ENCODE measurements around the gene CEP19. TPM values are rescaled to one million over a fixed set of nuclear protein-coding genes. Genes with fewer than 3 reads are reported as not detected.
A peak's percentile ranks its signal among the peaks of the same experiment; 100 is the strongest.
"Not testable (repeated sequence)": the region's sequence is repeated elsewhere in the genome, so short reads cannot be mapped to it uniquely, and the experiment has no call there.

The CEP19 gene, protein sequence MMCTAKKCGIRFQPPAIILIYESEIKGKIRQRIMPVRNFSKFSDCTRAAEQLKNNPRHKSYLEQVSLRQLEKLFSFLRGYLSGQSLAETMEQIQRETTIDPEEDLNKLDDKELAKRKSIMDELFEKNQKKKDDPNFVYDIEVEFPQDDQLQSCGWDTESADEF
- 3.7 and 4.5 TPM in 2 replicates for total RNA-seq

DNA sequence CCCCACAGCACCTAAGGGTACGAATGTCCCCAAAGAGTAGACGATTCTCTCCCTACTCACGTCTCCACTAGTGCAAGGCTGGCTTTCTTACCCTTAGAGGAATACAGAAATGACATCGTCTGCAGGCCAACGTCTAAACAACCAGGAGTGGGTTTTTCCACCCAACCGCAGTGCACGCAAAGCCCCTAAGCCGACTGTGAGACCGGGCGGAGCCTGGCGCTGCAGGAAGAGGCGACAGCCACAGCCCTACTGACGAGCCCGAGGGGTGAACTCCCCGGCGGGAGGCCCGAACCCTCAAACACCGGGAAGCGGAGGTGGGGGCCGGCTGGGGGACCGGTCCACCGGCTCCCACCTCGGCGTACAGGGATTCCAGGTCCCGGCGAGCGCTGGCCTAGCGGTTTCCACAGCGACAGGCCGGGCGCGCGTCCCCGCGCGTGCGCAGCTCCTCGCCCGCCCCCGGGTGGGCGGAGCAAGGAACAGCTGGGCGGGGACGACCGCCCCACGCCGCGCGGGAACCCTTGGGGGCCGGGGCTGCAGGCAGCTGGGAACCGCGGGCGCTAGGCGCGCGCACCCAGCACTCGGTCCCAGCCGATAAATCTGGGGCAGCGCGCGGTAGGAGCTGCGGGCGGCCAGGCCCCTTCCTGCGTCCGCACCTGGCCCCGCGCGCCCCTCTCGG, at the start of gene CEP19, which contains the start of gene PIGX:
CEP19 (minus strand) TSS at position 413 of the 676 bp plus-strand sequence. CDS start 3,593 bp downstream, outside the sequence.
PIGX (plus strand) TSS at position 540 of the 676 bp plus-strand sequence.
- intact Hi-C loops (cut with micrococcal nuclease) = loop anchor here (1.0 to 2.0 kb wide), 4 partner anchors 15 to 230 kb away; partner anchors contain the start of genes NCBP2 and PAK2
- Mint-ChIP-seq H3K4me1 (ENCODE audit: low read depth) (peaks cover 32% of the 10 kb centered on the region), H3K27me3 (ENCODE audit: low read depth) (no peaks in the 10 kb centered on the region)

DNA sequence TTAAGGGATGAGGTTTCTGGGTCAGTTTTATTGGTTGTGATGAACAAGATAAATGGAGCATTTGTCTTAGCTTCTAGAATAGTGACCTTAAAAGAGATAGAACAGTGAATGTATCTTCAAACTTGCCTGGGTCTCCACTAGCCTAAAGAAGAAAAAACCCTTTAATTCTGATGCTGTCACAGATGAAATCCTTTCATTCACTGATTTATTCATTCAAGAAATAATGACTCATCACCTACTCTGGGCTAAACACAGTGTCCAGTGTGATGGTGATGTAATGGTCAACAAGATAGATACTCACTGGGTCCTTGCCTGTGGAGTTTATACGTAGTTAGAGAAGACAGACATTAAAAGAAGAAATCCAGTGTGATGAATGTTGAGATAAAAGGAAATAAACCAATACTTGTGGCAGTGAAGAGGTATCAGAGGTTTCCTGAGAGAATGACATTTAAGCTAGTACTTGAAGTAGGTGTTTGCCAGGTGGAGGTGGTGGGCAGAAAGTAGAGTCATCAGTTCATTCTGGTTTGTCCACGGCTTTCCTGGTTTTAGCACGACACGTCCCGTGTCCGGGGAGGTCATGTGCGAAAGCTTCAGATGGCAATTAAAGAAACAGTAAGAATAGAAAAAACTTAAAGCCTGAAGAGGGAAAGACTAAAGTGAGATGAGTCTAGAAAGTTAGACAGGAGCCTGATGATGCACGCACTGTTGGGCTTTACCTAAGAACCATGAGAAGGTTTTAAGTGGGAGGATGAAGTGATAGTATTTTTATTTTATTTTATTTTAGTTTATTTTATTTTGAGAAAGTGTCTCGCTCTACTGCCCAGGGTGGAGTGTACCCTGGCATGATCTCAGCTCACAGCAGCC, 46.1 kb upstream of the CEP19 start:
- DNase-seq (ENCODE audit: low spot score) = no peak
- Mint-ChIP-seq H3K9me3 (peaks cover 29% of the 10 kb centered on the region), H3K36me3 (ENCODE audit: low read depth) (peaks cover 65% of the 10 kb centered on the region), H3K27me3 (ENCODE audit: low read depth) (no peaks in the 10 kb centered on the region), H3K27ac (peak overlapping the region; percentile 70), H3K4me3 (ENCODE audit: low read depth) (no peak overlapping the region), H3K4me1 (ENCODE audit: low read depth) (peaks cover 33% of the 10 kb centered on the region)
- intact Hi-C loops (cut with micrococcal nuclease) = no loop called here

More for the DNA sequence above, at the start of gene CEP19, which contains the start of gene PIGX:
- Mint-ChIP-seq H3K36me3 (ENCODE audit: low read depth) (peaks cover 29% of the 10 kb centered on the region), H3K4me3 (ENCODE audit: low read depth) (peak within 1 kb of the TSS; percentile 95), H3K9me3 (no peaks in the 10 kb centered on the region), H3K27ac (peak within 1 kb of the TSS; percentile 97)
- DNase-seq (ENCODE audit: low spot score) = peak; percentile 90

DNA sequence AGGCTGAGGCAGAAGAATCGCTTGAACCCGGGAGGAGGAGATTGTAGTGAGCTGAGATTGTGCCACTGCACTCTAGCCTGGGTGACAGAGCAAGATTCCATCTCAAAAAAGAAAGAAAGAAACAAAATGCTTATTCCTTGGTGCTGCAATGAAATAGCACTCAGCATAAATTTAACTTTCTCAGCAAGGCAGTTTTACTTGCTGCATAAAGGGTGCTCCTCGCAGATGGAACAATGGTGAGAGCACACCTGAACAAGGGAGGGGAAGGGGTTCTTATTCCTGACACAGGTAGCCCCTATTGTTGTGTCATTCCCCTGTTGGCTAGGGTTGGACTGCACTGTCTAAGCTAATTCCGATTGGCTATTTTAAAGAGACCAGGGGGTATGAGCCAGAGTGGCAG, 44.7 kb upstream of the CEP19 start:
- no peak overlapping the region for H3K4me3 Mint-ChIP-seq (ENCODE audit: low read depth)
- H3K9me3 Mint-ChIP-seq = peaks cover 29% of the 10 kb centered on the region
- intact Hi-C loops (cut with micrococcal nuclease) = no loop called here
- peak overlapping the region; percentile 1 for H3K27ac Mint-ChIP-seq
- H3K4me1 Mint-ChIP-seq (ENCODE audit: low read depth) = peaks cover 33% of the 10 kb centered on the region
- DNase-seq (ENCODE audit: low spot score) = no peak
- H3K27me3 Mint-ChIP-seq (ENCODE audit: low read depth) = no peaks in the 10 kb centered on the region
- H3K36me3 Mint-ChIP-seq (ENCODE audit: low read depth) = peaks cover 68% of the 10 kb centered on the region

DNA sequence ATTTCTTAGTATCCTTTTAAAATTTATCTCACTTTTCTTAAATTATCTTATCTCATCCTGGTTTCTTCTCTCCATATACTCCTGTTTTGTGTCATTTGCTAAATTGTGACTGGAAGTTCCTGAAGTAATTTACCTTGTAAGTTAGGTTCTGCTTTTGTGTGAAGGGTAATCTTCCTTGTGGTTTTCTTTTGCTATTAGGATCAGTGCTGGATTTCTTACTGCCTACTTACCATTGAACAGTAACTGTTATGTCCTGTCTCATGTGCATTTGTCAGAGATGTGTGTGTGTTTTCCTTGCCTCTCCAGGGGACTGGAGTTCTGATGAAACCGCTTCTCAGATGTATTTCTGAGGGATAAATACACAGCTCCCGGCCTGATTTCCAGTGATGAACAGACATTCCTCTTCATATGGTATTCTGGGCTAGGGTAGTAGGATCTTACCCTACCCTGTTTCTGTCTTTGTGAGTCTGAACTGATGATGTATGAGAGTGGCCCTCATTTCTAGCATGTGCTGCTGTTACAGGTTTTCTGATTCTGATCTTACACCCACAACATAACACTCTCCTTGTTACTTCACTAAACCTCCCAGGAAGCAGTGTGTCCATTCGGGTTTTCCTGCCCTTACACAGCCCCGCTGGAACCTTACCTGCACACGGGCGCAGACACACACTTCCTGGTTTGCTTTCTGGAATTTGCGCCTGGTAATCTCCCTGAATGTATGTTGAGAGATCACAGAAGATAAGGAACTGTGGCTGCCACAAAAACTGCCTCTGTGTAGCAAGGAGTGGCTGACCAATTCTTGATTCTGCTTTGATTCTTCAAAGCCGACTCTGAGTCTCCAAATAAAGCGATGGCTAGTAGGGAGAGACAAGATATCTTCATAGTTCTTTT, 42.3 kb upstream of the CEP19 start:
- intact Hi-C loops (cut with micrococcal nuclease) = loop anchor here (2.0 kb wide), 1 partner anchor 14 kb away; no protein-coding TSS in a partner anchor
- Mint-ChIP-seq H3K9me3 (peaks cover 25% of the 10 kb centered on the region), H3K27me3 (ENCODE audit: low read depth) (no peaks in the 10 kb centered on the region), H3K4me3 (ENCODE audit: low read depth) (no peak overlapping the region), H3K27ac (peak overlapping the region; percentile 62), H3K4me1 (ENCODE audit: low read depth) (peaks cover 40% of the 10 kb centered on the region), H3K36me3 (ENCODE audit: low read depth) (peaks cover 82% of the 10 kb centered on the region)
- DNase-seq (ENCODE audit: low spot score) = no peak

DNA sequence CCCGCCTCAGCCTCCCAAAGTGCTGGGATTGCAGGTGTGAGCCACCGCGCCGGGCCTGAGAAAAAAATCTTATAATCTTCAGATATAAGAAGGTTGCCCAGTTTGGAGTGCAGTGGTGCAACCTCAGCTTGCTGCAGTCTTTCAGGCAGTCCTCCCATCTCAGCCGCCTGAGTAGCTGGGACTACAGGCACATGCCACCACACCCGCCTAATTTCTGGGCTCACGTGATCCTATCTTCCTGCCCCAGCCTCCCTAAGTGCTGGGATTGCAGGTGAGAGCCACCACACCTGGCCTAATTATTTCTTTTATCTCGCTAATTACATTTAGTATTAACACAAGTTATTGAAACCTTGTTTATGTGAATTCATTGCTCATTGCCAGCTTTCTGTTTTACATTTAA, 41.2 kb upstream of the CEP19 start:
- intact Hi-C loops (cut with micrococcal nuclease) = no loop called here
- DNase-seq (ENCODE audit: low spot score) = no peak
- peaks cover 91% of the 10 kb centered on the region for H3K36me3 Mint-ChIP-seq (ENCODE audit: low read depth)
- peaks cover 33% of the 10 kb centered on the region for H3K9me3 Mint-ChIP-seq
- H3K4me1 Mint-ChIP-seq (ENCODE audit: low read depth) = peaks cover 45% of the 10 kb centered on the region
- H3K27me3 Mint-ChIP-seq (ENCODE audit: low read depth) = no peaks in the 10 kb centered on the region
- no peak overlapping the region for H3K4me3 Mint-ChIP-seq (ENCODE audit: low read depth)
- no peak overlapping the region for H3K27ac Mint-ChIP-seq

DNA sequence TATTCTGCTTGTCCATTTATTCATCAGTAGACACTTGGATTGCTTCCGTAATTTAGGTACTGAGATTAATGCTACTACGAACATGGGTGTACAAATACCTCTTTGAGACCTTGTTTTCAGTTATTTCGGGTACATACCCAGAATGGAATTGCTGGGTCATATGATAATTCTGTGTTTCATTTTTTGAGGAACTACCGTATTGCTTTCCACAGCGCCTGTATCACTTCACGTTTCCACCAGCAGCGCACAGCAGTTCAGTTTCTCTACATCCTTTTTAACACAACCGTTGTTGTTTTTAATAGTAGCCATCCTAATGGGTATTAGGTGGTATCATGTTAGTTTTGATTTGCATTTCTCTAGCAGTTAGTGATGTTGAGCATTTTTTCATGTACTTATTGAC, 37.1 kb upstream of the CEP19 start:
- intact Hi-C loops (cut with micrococcal nuclease) = no loop called here
- Mint-ChIP-seq H3K36me3 (ENCODE audit: low read depth) (peaks cover 84% of the 10 kb centered on the region), H3K27me3 (ENCODE audit: low read depth) (no peaks in the 10 kb centered on the region), H3K4me3 (ENCODE audit: low read depth) (no peak overlapping the region), H3K9me3 (peaks cover 21% of the 10 kb centered on the region), H3K27ac (no peak overlapping the region), H3K4me1 (ENCODE audit: low read depth) (peaks cover 28% of the 10 kb centered on the region)
- no peak for DNase-seq (ENCODE audit: low spot score)

DNA sequence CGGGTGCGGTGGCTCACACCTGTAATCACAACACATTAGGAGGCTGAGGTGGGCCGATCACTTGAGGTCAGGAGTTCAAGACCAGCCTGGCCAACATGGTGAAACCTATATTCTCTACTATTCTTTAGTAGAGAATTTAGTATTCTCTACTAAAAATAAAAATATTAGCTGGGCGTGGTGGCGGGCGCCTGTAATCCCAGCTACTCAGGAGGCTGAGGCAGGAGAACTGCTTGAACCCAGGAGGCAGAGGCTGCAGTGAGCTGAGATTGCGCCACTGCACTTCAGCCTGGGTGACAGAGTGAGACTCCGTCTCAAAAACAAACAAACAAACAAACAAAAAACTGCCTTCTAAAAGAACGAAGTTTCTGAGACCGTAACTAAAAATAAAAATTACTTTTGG, 31.5 kb upstream of the CEP19 start:
- intact Hi-C loops (cut with micrococcal nuclease) = loop anchor here (5.0 kb wide), 1 partner anchor 59 kb away; no protein-coding TSS in a partner anchor
- H3K4me1 Mint-ChIP-seq (ENCODE audit: low read depth) = peaks cover 30% of the 10 kb centered on the region

DNA sequence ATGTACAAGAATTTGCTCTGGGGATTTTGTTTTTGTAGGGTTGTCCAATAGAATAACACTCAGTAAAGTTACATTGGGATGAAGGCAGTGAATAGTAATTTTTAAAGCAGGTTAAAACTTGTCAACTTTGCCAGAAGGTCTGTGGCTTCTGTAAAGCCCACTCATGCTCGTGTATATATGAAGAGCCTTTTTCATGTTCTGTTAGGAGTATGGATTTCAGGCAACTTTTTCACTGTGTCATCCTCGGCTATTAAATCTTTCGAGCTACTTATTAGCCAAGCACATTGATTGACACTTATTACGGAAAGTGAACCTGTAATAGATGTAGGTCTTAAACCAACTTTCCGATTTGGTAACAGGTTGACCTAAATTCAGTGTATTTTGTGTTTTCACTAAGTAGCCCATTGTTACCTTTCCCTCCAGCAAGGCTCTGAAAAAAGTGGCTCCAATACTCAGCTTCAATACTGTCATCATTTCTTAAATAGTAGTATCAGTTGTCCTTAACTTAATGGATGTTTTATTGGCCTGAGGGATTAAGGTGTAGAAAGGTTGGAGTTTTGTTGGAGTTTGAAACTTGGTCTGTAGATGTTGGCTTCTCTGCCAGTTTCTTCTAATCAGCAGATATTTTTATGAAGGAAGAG, 29.3 kb upstream of the CEP19 start:
- no peak for DNase-seq (ENCODE audit: low spot score)
- peaks cover 6% of the 10 kb centered on the region for H3K9me3 Mint-ChIP-seq
- no peaks in the 10 kb centered on the region for H3K27me3 Mint-ChIP-seq (ENCODE audit: low read depth)
- intact Hi-C loops (cut with micrococcal nuclease) = loop anchor here (2.0 to 5.0 kb wide), 2 partner anchors 13 to 61 kb away; no protein-coding TSS in a partner anchor
- peaks cover 27% of the 10 kb centered on the region for H3K4me1 Mint-ChIP-seq (ENCODE audit: low read depth)
- H3K36me3 Mint-ChIP-seq (ENCODE audit: low read depth) = peaks cover 54% of the 10 kb centered on the region
- H3K27ac Mint-ChIP-seq = peak overlapping the region; percentile 100
- H3K4me3 Mint-ChIP-seq (ENCODE audit: low read depth) = peak overlapping the region; percentile 100

More for the DNA sequence above, 31.5 kb upstream of the CEP19 start:
- Mint-ChIP-seq H3K9me3 (peaks cover 17% of the 10 kb centered on the region), H3K36me3 (ENCODE audit: low read depth) (peaks cover 58% of the 10 kb centered on the region)
- not testable (repeated sequence) for H3K4me3 Mint-ChIP-seq (ENCODE audit: low read depth); H3K27me3 Mint-ChIP-seq (ENCODE audit: low read depth); DNase-seq (ENCODE audit: low spot score); H3K27ac Mint-ChIP-seq

DNA sequence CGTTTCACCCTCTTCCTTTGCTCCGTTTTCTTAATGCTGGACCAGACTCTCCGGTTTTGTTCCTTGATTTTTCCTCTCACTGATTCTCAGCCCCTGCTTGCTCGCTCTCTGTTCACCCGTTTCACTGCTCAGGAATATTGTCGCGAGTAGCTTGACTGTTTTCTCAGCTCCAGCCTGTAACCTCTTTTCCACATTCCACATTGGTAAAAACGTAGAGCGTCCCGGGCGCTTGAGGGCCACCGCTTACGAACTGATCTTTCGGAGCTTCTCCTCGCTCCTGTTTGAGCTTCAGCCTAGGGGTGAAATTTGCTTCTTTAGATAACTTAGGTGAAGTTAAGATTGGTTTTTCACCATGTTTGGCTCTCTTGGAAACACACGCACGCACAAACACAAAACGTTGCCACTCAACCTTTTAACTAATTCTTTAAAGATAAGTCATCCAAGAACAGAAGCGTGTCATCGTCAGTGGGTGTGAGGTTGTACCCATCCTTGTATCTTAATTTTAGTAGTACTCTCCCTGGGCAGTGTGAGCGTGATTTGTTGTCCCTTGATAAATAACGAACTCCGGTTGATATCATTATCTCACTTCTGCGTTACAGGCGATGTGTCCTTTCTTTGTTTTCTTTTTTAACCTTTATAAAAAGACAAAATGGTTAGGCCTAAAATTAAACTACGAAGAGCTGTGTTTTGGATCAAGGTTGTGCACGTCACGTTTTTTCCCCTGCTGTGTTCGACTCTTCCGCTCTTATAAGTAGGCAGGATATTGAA, 28.6 kb upstream of the CEP19 start:
- peaks cover 48% of the 10 kb centered on the region for H3K36me3 Mint-ChIP-seq (ENCODE audit: low read depth)
- intact Hi-C loops (cut with micrococcal nuclease) = loop anchor here (2.0 to 5.0 kb wide), 2 partner anchors 14 to 62 kb away; no protein-coding TSS in a partner anchor

DNA sequence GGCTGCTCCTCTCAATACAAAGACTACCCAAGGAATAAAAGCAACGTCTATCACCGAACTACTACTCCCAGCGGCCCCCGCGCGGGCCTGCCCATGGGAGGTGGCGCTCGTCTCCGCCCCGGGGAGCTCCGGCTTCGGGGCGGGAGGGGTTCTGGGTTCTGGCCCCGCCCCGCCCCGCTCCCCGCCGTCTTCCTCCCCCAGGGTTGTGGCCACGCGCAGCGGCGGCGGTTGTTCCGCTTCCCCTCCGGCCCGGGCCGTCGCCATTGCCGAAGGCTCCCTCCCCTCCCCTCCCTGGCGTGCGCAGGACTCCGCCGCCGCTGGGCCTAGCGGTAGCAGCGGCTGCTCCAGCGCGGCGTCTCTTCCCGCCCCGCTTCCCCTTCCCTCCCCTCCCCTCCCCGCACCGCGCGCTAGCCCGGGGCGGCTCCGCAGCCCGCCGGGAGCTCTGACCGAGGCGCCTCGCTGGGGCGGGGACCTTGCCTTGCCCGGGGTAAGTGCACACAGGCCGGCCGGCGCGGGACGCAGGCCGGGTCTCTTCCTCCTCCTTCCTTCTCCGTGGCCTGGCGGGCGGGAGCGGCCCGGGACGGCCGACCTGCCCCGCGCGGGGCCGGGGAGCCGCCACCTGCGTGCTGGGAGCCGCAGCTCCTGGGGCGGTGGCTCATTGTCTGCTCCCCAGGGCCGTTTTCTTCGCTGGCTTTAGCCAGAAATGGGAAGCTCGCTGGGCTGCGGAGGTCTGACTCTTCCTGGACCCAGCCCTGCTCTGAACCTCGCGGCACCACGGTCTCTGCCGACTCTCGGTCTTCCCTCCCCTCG, 27.8 kb upstream of the CEP19 start, which contains the start of gene PAK2:
PAK2 (plus strand) TSS at position 187 of the 810 bp plus-strand sequence. CDS start 42,790 bp downstream, outside the sequence.
- H3K27ac Mint-ChIP-seq = peak within 1 kb of the TSS; percentile 100
- DNase-seq (ENCODE audit: low spot score) = peak; percentile 88
- H3K27me3 Mint-ChIP-seq (ENCODE audit: low read depth) = no peaks in the 10 kb centered on the region
- H3K9me3 Mint-ChIP-seq = peaks cover 6% of the 10 kb centered on the region
- peaks cover 47% of the 10 kb centered on the region for H3K36me3 Mint-ChIP-seq (ENCODE audit: low read depth)
- peaks cover 31% of the 10 kb centered on the region for H3K4me1 Mint-ChIP-seq (ENCODE audit: low read depth)
- peak within 1 kb of the TSS; percentile 100 for H3K4me3 Mint-ChIP-seq (ENCODE audit: low read depth)
- intact Hi-C loops (cut with micrococcal nuclease) = loop anchor here (1.0 to 5.0 kb wide), 6 partner anchors 13 to 202 kb away; partner anchors contain the start of genes CEP19, NCBP2, PIGX and SENP5

More for the DNA sequence above, 28.6 kb upstream of the CEP19 start:
- peaks cover 27% of the 10 kb centered on the region for H3K4me1 Mint-ChIP-seq (ENCODE audit: low read depth)
- DNase-seq (ENCODE audit: low spot score) = no peak
- peak overlapping the region; percentile 100 for H3K27ac Mint-ChIP-seq
- peak overlapping the region; percentile 100 for H3K4me3 Mint-ChIP-seq (ENCODE audit: low read depth)
- H3K27me3 Mint-ChIP-seq (ENCODE audit: low read depth) = no peaks in the 10 kb centered on the region
- H3K9me3 Mint-ChIP-seq = peaks cover 6% of the 10 kb centered on the region

All from activated T-helper 2 cell treated with anti-CD3 and anti-CD28 coated beads, Interferon-gamma antibody, Interleukin-2, Interleukin-4, amounts not matched to agents 10 μg/mL and 5 μg/mL and 100 μg/mL, durations not matched to agents 14 hours and 24 hours and 36 hours (primary cell).